HG02623 (cell line): ENCODE results near the gene PRKAR2B.
"Not testable (repeated sequence)": the region's sequence is repeated elsewhere in the genome, so short reads cannot be mapped to it uniquely, and the experiment has no call there.

Experiments
- ATAC-seq: cut with Tn5 transposase; IDR thresholded peaks from one replicate; pipeline ENCODE4 v1.9.1; 2021; ENCODE audit warnings: moderate library complexity; ENCODE audit not compliant: unreplicated experiment

Gene PRKAR2B

GRCh38 chr7:107026166-107026565 lies 18.3 kb upstream of the PRKAR2B start:
- no peak for ATAC-seq

- no peak for ATAC-seq
Observed at GRCh38 chr7:107027208-107027607, 17.3 kb upstream of the PRKAR2B start.

- ATAC-seq, result no peak
Observed at GRCh38 chr7:107029061-107029763, 15.3 kb upstream of the PRKAR2B start.

- ATAC-seq, result no peak
Observed at GRCh38 chr7:107029764-107030286, 14.7 kb upstream of the PRKAR2B start.

GRCh38 chr7:107032050-107032449 lies 12.5 kb upstream of the PRKAR2B start:
- no peak for ATAC-seq

- ATAC-seq, result no peak
Observed at GRCh38 chr7:107032720-107033438, 11.6 kb upstream of the PRKAR2B start.

- ATAC-seq, result no peak
Observed at GRCh38 chr7:107034553-107034952, 10.0 kb upstream of the PRKAR2B start.

GRCh38 chr7:107035446-107035845 lies 9.1 kb upstream of the PRKAR2B start:
- ATAC-seq, result no peak

GRCh38 chr7:107036535-107036934 lies 8.0 kb upstream of the PRKAR2B start:
- no peak for ATAC-seq

- ATAC-seq, result no peak
Observed at GRCh38 chr7:107037717-107038603, 6.5 kb upstream of the PRKAR2B start.

GRCh38 chr7:107039199-107039900 lies 5.2 kb upstream of the PRKAR2B start:
- ATAC-seq, result no peak

- no peak for ATAC-seq
Observed at GRCh38 chr7:107041097-107041496, 3.4 kb upstream of the PRKAR2B start.

- not testable (repeated sequence) for ATAC-seq
Observed at GRCh38 chr7:107041764-107042163, 2.7 kb upstream of the PRKAR2B start.

- ATAC-seq, result not testable (repeated sequence)
Observed at GRCh38 chr7:107042326-107042910, 2.1 kb upstream of the PRKAR2B start.

- no peak for ATAC-seq
Observed at GRCh38 chr7:107043491-107043890, 1.0 kb upstream of the PRKAR2B start.

GRCh38 chr7:107043921-107044346 lies 571 bp upstream of the PRKAR2B start:
- ATAC-seq, result no peak

GRCh38 chr7:107045195-107045960 lies 873 bp downstream of the PRKAR2B start:
- ATAC-seq, result no peak

- ATAC-seq, result no peak
Observed at GRCh38 chr7:107045980-107046379, 1.5 kb downstream of the PRKAR2B start.

- ATAC-seq, result no peak
Observed at GRCh38 chr7:107046491-107047259, 2.2 kb downstream of the PRKAR2B start.
